Measurements from ENCODE around the gene CACHD1.

Gene CACHD1

DNA sequence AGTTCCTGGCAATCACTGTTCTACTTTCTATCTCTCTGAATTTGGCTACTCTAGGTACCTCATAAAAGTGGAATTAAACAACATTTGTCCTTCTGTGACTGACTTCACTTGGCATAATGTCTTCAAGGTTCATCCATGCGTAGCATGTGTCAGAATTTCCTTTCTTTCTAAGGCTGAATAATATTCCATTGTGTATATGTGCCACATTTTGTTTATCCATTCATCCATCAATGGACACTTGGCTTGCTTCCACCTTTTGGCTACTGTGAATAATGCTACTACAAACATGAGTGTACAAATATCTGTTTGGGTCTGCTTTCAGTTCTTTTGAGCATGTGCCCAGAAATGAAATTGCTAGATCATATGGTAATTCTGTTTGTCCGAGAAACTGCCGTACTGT, 14.7 kb downstream of the CACHD1 start:
- peak; percentile 20 for DNase-seq (ENCODE audit: low read depth)
- H3K4me3 ChIP-seq (replicated peaks; ENCODE audit: low read depth, low read length): no peak overlapping the region

DNA sequence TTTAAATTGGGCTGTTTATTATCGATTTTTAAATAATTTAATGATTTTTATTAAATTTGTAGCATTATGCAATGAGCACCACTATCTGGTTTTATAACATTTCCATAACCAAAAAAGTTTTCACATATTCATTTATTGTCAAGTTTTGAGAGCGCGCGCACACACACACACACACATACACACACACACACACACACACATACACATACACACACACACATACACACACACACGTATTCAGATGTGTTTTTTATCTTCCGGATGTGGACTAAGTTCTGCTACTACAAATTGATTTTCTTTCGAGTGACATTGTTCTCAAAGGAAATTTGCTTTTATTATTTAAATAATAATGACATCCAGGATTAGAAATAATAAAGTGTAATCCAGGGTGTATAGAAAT, 16.3 kb downstream of the CACHD1 start:
- no peak overlapping the region for H3K4me3 ChIP-seq (replicated peaks; ENCODE audit: low read depth, low read length)
- DNase-seq (ENCODE audit: low read depth): no peak
- TF ChIP-seq, protein P1, sequence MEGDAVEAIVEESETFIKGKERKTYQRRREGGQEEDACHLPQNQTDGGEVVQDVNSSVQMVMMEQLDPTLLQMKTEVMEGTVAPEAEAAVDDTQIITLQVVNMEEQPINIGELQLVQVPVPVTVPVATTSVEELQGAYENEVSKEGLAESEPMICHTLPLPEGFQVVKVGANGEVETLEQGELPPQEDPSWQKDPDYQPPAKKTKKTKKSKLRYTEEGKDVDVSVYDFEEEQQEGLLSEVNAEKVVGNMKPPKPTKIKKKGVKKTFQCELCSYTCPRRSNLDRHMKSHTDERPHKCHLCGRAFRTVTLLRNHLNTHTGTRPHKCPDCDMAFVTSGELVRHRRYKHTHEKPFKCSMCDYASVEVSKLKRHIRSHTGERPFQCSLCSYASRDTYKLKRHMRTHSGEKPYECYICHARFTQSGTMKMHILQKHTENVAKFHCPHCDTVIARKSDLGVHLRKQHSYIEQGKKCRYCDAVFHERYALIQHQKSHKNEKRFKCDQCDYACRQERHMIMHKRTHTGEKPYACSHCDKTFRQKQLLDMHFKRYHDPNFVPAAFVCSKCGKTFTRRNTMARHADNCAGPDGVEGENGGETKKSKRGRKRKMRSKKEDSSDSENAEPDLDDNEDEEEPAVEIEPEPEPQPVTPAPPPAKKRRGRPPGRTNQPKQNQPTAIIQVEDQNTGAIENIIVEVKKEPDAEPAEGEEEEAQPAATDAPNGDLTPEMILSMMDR (IDR thresholded peaks at IDR 0.05; ENCODE audit: low read length, missing control alignments): no peak

More for the DNA sequence above, 14.7 kb downstream of the CACHD1 start:
- TF ChIP-seq, protein P1 (IDR thresholded peaks at IDR 0.05; ENCODE audit: low read length, missing control alignments): no peak

DNA sequence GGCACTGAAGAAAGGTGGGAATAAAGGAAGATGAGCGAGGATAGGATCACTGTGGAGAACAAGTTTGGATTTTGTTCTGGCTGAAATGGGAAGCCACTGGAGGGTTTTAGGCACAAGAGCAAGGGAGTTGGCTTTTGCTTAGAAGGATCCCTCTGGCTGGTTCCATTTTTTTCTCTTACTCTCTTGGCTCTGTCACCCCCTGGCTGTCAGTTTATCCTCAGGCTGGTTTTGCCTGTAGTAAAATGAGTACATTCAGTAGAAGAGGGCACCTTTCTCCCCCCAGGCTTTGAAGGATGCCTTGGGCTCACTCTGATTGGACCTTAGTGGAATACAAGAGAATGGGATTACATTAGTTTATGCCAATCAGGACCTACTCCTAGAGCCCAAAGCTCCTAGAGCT, 17.1 kb downstream of the CACHD1 start:
- TF ChIP-seq, protein P1 (IDR thresholded peaks at IDR 0.05; ENCODE audit: low read length, missing control alignments): peak; percentile 16
- no peak overlapping the region for H3K4me3 ChIP-seq (replicated peaks; ENCODE audit: low read depth, low read length)
- no peak for DNase-seq (ENCODE audit: low read depth)

DNA sequence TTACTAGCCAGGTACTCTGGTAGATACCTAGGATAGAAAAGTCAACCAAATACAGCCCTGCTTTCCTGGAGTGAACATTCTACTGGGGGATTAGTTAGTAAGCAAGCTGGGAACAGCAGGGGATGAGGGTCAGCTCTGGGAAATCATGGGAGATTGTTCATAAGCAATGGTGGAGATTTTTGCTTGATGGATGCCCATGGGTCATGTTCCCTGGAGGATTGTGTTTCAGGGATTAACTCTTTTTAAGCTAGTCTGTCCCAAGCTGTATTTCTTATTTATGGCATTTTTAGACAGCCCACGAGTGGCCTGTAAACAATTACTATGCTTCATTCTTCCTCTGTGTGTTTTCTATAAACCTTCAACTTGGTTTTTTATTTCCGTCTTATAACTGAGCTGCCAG, 18.9 kb downstream of the CACHD1 start:
- no peak overlapping the region for H3K4me3 ChIP-seq (replicated peaks; ENCODE audit: low read depth, low read length)
- DNase-seq (ENCODE audit: low read depth): no peak
- TF ChIP-seq, protein P1 (IDR thresholded peaks at IDR 0.05; ENCODE audit: low read length, missing control alignments): no peak

DNA sequence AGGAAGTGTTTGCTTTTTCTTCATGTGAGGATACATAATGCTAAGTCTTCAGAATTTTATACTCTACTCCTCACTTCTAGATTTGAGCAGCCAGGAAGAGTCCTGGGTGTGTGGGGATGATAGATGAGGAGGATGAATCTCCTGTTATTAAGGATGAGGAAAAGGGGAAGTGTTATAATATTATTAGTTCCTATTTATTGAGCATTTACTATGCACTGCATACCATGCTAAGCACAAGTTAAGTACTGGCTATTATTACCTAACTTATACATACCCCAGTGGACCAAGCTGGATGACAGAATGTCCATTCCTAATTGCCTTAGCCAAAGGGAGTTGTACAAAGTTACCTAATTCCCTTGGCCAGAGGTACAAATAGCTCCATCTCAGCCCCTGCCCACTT, 19.8 kb downstream of the CACHD1 start:
- H3K4me3 ChIP-seq (replicated peaks; ENCODE audit: low read depth, low read length): no peak overlapping the region
- DNase-seq (ENCODE audit: low read depth): no peak
- TF ChIP-seq, protein P1 (IDR thresholded peaks at IDR 0.05; ENCODE audit: low read length, missing control alignments): no peak

DNA sequence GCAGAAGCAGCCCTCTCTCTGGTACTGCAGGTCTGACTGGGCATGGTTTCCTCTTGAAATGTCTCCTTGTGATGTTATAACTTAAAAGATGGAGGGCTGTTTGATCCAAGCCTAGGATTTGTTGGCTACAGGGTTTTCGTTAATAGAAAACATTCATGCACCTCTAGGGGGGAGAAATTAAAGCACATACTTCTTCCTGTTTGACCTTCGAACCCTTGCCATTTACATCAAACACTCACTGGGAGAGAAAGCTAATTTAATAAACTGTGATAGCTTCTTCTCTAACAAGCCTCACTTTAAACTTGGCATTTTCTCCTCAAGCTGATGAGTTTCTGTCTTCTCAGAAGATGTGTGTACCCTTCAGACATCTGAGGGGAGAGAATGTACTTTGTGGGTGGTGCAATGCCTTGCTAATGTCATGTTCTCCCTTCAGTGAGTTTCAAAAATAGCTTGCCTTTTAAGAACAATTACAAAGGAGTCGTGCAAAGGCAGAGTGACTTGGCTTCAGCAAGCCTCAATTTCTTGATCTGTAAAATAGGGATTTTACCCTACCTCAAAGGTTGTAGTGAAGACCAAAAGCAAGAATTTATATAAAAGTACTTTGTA, 20.4 kb downstream of the CACHD1 start:
- no peak overlapping the region for H3K4me3 ChIP-seq (replicated peaks; ENCODE audit: low read depth, low read length)
- DNase-seq (ENCODE audit: low read depth): no peak
- TF ChIP-seq, protein P1 (IDR thresholded peaks at IDR 0.05; ENCODE audit: low read length, missing control alignments): no peak

DNA sequence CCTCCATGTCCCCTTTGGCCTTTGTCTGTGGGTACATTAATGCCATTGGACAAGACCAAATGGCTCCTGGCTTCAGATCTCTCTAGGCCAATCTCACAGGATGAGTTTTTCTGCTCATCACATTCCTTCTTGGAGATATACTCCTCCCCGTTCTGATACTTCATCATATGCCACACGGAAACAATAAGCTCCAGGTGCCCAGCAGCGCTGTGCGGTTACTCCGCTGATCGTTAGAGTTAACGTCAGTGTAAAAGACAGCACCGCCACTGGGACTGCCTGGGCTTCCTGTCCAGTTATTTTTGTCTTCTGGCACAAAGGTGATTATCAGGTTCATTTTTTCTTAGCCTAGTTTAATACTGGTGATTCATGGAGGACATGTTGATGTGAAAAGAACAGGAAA, 22.5 kb downstream of the CACHD1 start:
- TF ChIP-seq, protein P1 (IDR thresholded peaks at IDR 0.05; ENCODE audit: low read length, missing control alignments): no peak
- DNase-seq (ENCODE audit: low read depth): no peak
- no peak overlapping the region for H3K4me3 ChIP-seq (replicated peaks; ENCODE audit: low read depth, low read length)
